HG02623 (cell line): ENCODE results near the gene SLC35F5.
"Not testable (repeated sequence)": the region's sequence is repeated elsewhere in the genome, so short reads cannot be mapped to it uniquely, and the experiment has no call there.

Experiments used
- ATAC-seq: cut with Tn5 transposase; IDR thresholded peaks from one replicate; pipeline ENCODE4 v1.9.1; 2021; ENCODE audit warnings: moderate library complexity; ENCODE audit not compliant: unreplicated experiment

Gene SLC35F5

DNA sequence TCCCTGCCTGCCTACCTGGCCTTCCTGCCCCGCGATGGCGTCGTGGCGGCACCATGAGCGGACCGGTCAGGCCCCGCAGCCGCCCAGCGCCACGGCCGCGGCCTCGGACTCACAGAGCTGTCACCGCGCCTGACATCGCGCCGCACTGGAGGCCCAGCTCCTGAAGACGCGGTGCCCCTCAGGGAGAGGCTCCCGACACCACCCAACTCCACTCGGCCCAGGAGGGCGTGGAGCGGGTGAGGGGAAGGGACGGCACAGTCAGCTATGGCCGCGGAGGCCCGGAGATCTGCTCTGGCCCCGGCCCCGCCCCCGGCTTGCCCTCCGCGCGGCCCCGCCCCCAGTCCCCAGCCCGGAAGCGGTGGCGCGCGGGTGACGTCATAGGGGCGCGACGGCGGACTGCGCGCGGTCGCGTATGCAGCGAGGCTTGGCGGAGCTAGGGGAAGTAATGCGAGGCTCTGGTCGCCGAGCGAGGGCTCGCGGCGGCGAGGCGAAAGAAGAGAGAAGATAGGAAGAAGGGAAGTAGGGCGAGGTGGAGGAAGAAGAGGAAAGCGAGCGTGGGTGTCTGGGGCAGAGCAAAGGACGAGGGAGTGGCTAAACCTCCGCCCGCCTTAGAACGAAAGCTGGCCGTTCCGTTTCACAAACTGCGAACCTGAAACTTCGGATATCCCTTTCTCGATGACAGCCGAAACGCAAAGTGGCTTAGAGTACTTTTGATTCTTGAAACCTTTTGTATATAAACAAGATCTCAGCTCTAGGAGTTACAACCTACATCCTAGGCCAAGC, at the start of gene SLC35F5:
TSS of gene SLC35F5 (minus strand) at position 288 of the 783 bp plus-strand sequence. CDS start at position 55, 233 bp downstream.
- ATAC-seq, result peak; percentile 88

DNA sequence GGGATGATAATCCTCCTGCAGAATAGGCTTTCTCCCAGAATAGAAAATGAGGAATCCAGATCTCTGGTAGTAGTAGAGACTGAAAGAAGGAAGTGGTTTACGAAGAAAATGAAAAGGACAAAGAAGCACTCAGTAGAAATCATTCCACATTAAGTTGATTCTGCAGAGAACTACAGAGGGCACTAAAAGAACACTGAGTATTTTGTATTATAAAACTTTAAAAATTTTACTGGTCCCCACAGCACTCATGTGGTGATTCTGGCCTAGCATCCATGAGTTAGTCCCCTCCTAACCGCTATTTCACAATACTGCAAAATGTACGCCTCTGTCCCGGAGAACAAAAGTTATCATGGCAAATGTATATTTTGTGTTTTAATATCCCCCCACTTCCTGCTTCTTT, 42.9 kb upstream of the SLC35F5 start:
- ATAC-seq, result no peak

DNA sequence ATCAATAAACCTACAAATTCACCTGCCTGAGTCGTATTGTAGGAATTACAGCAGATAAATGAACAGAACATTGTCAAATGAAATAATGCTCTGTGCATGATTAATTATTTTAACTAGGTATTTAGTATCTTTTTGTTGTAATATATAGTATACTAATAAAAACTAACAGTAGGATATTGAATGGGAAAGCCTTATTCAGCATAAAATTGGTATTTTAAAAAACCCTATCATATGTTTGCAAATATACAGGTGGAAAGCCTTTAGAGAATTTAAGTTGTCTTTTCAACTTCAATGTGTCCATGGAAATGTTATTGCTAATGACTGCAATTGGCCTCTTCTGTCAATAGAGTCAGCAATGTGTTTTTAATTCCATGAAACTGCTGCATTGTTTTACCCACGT, 40.8 kb upstream of the SLC35F5 start:
- ATAC-seq, result no peak

DNA sequence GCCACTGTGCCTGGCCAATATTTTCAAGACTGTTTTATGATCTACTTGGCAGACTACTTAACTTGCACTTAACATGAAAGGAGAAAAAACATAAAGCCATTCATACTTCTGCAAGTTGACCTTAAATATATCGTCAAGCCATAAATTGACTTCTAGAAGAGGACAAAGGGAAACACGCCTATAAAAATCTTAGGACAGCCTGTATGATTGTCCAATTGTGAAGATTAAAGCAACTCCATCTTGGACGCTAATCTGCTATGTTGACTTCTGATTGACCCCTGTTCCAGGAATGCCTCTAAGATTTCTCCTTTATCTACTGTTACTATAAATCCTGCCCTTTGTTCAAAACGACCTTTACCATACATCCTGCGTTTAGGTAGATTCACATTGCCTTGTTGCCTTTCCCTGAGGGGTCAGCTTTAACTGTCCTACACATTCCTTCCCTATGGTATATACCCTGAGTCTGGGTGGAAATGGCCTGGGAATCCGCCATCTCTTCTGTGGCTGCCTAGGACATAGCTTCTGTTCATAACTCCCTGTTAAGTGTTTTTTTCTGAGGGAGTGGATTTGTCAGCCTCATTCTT, 40.2 kb upstream of the SLC35F5 start:
- no peak for ATAC-seq

DNA sequence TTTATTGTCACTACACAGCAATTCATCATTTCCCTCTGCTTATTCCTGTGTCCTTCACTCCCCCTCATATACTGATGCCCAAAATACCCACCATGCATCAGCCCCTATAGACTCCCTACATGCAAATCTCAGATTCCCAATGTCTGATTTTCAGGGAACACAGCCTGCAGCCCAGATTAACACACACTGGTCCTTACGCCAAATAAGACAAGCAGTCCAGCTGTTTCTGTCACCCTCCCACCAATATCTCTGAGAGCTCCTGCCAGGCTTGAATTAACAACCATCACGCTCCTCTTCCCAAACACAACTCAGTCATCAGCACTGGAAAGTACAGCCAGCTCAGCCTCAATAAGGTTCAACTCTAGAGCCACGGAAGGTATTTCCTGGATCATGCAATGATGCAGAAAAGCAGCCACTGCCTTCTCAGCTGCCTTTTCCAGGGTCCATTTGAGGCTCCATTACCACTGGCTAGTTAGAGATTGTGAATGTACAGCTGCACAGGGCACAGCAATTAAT, 39.0 kb upstream of the SLC35F5 start:
- ATAC-seq, result no peak

DNA sequence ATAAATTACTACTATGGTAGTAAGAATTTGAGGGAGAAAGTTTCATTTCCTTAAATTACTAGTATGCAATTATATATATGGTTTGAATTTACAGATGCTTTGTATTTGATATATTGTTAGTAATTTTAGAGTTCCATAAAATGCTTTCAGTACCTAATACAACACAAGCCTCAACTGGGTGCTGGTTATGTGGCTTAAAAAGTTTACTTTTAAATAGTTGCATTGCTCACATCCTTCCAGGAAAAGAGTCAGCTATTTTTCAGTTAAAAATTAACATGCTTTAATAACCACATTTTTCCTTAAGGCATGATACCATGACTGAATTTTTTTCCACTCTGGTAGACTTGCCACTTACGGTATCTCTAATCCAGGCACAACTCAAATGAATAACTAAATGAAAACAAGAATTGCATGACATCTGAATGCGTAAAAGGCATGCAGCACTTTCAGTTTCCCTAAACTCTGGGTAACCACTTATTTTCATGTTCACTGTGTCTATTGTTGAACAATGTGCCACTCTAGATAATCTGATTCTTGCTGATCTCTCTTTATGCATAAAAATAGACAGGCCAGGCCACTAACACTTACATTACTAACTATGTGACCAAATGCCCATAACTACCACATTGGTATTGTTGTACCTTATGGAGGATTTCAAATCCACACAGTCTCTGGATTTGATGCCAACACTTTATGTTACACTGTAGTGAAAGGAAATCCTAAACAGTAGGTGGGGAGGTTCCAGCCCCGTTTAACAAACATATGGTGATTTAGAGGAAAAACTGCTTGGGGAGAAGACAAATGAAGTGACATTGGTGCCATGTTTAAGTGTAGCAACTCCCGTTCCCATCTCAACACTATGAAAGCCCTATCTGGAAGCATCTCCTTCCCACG, 35.5 kb upstream of the SLC35F5 start:
- peak; percentile 91 for ATAC-seq

DNA sequence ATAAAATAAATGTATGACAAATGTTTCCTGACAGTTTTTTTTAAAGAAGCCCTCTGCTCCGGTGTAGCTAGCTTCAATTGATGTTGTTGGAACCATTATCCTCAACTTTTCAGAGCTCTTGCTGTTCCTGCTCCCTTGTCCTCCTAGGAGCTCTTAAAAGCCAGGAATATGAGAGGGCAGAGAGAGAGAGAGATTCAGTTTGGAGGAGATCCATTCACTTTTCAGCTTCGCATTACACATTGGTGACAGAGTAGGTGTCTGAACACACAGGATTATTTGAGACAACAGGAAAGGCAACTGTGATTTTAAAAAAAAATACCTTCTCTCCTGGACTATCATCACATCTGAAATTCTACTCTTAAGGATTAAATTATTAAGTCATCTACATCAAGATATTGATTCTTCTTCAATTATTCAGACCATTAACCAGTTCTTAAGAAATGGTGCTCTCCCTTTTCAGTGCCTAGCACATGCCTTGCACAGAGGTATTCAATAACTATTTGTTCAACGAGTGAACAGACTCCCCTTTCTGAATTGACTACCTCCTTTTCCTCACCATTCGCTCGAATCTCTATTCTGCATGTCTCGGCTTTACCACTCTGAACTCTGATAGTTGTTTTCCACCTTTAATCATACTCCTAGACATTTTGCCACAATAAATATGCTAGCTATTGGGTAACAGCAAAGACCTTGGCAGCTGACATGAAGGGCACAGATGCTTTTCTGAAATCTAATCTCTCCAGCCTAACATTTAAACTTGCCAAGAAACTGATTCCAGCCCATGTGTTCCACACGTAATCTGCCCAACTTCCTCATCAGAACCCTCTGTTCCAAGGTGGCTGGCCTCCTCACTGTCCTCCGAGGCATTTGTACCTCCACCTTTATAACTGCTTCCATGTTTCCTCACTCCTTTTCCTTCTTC, 28.6 kb upstream of the SLC35F5 start:
- ATAC-seq, result no peak

DNA sequence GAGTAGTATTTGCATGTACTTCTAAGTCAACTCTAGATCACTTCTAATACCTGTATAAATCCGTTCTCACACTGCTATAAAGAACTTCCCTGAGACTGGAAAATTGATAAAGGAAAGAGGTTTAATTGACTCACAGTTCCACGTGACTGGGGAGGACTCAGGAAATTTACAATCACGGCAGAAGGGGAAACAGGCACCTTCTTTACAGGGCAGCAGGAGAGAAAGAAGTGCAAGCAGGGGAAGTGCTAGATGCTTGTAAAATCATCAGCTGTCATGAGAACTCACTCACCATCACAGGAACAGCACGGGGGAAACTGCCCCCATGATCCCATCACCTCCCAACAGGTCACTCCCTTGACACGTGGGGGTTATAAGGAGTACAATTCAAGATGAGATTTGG, 24.0 kb upstream of the SLC35F5 start:
- no peak for ATAC-seq

GRCh38 chr2:113777371-113777770, 20.9 kb upstream of the SLC35F5 start:
- no peak for ATAC-seq

- ATAC-seq, result no peak
Observed at GRCh38 chr2:113776949-113777348, 20.5 kb upstream of the SLC35F5 start.

- ATAC-seq, result not testable (repeated sequence)
Observed at GRCh38 chr2:113774616-113775015, 18.2 kb upstream of the SLC35F5 start.

DNA sequence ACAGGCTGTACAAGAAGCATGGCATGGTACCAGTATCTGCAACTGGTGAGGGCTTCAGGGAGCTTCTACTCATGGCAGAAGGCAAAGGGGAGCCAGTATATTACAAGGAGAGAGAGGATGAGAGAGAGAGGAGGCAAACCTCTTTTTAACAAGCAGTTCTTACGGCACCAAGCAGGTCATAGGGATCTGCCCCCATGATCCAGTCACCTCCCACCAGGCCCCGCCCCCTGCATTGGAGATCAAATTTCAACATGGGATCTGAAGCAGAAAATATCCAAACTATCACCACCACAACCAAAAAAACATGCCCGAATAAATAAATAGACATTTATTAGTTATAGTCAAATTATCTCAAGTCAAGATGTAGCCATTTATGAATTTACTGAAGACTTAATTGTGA, 14.5 kb upstream of the SLC35F5 start:
- ATAC-seq, result no peak

DNA sequence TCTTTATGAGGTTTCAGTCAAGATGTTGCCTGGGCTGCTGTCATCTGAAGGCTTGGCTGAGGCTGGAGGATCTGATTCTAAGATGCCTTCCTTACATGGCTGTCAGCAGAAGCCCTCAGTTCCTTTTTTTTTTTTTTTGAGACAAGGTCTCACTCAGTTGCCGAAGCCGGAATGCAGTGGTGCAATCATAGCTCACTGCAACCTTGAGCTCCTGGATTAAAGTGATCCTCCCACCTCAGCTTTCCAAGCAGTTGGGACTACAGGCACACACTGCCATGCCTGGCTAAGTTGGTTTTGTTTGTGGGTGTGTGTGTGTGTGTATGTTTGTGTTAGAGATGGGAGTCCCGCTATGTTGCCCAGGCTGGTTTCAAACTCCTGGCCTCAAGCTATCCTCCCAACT, 13.1 kb upstream of the SLC35F5 start:
- ATAC-seq, result no peak

DNA sequence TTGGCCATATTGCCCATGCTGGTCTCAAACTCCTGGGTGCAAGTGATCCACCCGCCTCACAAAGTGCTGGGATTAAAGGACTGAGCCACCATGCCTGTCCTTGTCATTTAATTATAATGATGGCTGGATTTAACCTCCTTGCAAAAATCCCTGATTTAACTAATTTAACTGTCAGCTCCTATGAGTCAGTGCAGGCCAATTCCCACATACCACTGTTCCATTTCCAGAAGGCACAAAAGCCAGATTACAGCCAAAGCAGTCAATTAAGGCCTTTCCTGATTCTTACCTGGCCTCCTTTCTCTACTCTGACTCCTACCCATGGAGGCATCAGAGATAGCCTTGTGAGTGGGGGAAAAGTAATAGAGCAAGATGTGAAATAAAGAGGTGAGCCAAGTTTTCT, 12.3 kb upstream of the SLC35F5 start:
- no peak for ATAC-seq

GRCh38 chr2:113767811-113768460, 11.5 kb upstream of the SLC35F5 start:
- no peak for ATAC-seq

- ATAC-seq, result no peak
Observed at GRCh38 chr2:113765276-113765675, 8.8 kb upstream of the SLC35F5 start.

GRCh38 chr2:113762377-113763118, 6.1 kb upstream of the SLC35F5 start:
- no peak for ATAC-seq

GRCh38 chr2:113760400-113760799, 4.0 kb upstream of the SLC35F5 start:
- ATAC-seq, result no peak

DNA sequence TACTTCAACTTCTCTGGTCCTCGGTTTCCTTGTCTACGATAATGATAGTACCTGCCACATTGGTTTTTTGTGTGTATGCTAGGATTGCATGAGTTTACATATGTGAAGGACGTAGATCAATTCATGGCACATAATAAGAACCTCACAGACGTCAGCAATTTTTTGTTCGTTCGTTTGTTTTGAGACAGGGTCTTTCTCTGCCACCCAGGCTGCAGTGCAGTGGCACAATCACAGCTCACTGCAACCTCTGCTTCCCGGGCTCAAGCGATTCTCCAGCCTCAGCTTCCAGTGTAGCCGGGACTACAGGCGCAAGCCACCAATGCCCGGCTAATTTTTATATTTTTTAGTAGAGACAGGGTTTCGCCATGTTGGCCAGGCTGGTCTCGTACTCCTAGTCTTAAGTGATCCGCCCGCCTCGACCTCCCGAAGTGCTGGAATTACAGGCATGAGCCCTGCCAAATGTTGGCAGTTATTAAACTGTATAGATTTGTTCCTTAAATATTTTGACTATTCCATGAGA, 756 bp upstream of the SLC35F5 start:
- ATAC-seq, result no peak
